ENCODE measurements around the gene TBC1D10B.

Gene TBC1D10B

GRCh38 chr16:30355954-30356308 is 14.4 kb downstream of the TBC1D10B start:
- Histone ChIP-seq H3K4me1 (ENCODE audit: control insufficient read depth in 1 of 2, insufficient read depth in 1 of 2, low read depth in 1 of 2, low read length in 1 of 2) (peaks cover 25 to 29% of the 10 kb centered on the region in 2 experiments), H3K36me3 (peaks cover 73% of the 10 kb centered on the region)
- TF ChIP-seq CTCF (IDR thresholded peaks at IDR 0.05) = no peak

GRCh38 chr16:30355144-30355953 is 14.9 kb downstream of the TBC1D10B start, which contains the start of gene CD2BP2:
Gene CD2BP2, minus strand, starts transcription at chr16:30355308. Its CDS starts 627 bp downstream, at chr16:30354681.
- TF ChIP-seq CTCF (IDR thresholded peaks at IDR 0.05) = no peak
- H3K27ac ChIP-seq = peak within 1 kb of the TSS; percentile 98
- no peaks in the 10 kb centered on the region for H3K9me3 ChIP-seq
- H3K27me3 ChIP-seq = no peaks in the 10 kb centered on the region
- peaks cover 73% of the 10 kb centered on the region for H3K36me3 ChIP-seq
- peaks cover 25 to 29% of the 10 kb centered on the region in 2 experiments for H3K4me1 ChIP-seq (ENCODE audit: control insufficient read depth in 1 of 2, insufficient read depth in 1 of 2, low read depth in 1 of 2, low read length in 1 of 2)
- peak within 1 kb of the TSS; percentile 73 to 94 for H3K4me3 ChIP-seq (ENCODE audit: low read depth in 1 of 2, low read length in 1 of 2)

More at GRCh38 chr16:30355954-30356308, 14.4 kb downstream of the TBC1D10B start:
- Histone ChIP-seq H3K27ac (peak overlapping the region; percentile 98), H3K27me3 (no peaks in the 10 kb centered on the region), H3K4me3 (ENCODE audit: low read depth in 1 of 2, low read length in 1 of 2) (peak overlapping the region; percentile 73 to 94), H3K9me3 (no peaks in the 10 kb centered on the region)

GRCh38 chr16:30354423-30355143 is 15.7 kb downstream of the TBC1D10B start:
- Histone ChIP-seq H3K27me3 (no peaks in the 10 kb centered on the region), H3K27ac (peak overlapping the region; percentile 98), H3K4me3 (ENCODE audit: low read depth in 1 of 2, low read length in 1 of 2) (peak overlapping the region; percentile 73 to 94), H3K4me1 (ENCODE audit: control insufficient read depth in 1 of 2, insufficient read depth in 1 of 2, low read depth in 1 of 2, low read length in 1 of 2) (peaks cover 25 to 29% of the 10 kb centered on the region in 2 experiments), H3K36me3 (peaks cover 72% of the 10 kb centered on the region), H3K9me3 (no peaks in the 10 kb centered on the region)
- no peak for TF ChIP-seq CTCF (IDR thresholded peaks at IDR 0.05)

- peaks cover 25 to 29% of the 10 kb centered on the region in 2 experiments for H3K4me1 ChIP-seq (ENCODE audit: control insufficient read depth in 1 of 2, insufficient read depth in 1 of 2, low read depth in 1 of 2, low read length in 1 of 2)
- peak overlapping the region; percentile 98 for H3K27ac ChIP-seq
- no peak for TF ChIP-seq CTCF (IDR thresholded peaks at IDR 0.05)
These were observed 16.7 kb downstream of the TBC1D10B start for GRCh38 chr16:30353438-30354129.

More at GRCh38 chr16:30353438-30354129, 16.7 kb downstream of the TBC1D10B start:
- no peaks in the 10 kb centered on the region for H3K9me3 ChIP-seq
- H3K27me3 ChIP-seq = no peaks in the 10 kb centered on the region
- H3K36me3 ChIP-seq = peaks cover 63% of the 10 kb centered on the region
- peak overlapping the region; percentile 73 to 94 for H3K4me3 ChIP-seq (ENCODE audit: low read depth in 1 of 2, low read length in 1 of 2)

Data from neutrophil (primary cell).